Activated CD8-positive, alpha-beta T cell treated with anti-CD3 and anti-CD28 coated beads for 36 hours (primary cell): ENCODE data around the gene PTEN. TPM values are rescaled to one million over a fixed set of nuclear protein-coding genes. Genes with fewer than 3 reads are reported as not detected.
A peak's percentile ranks its signal among the peaks of the same experiment; 100 is the strongest.

Experiments used
- ATAC-seq: fragments of 200-7000 bp; cut with Tn5 transposase; one replicate; pipeline ENCODE4 v1.10.0; 2021; ENCODE audit warnings: mild to moderate bottlenecking, moderate library complexity
- CTCF ChIA-PET: fragments of 350-600 bp; sonication (Branson Sonifier 250); formaldehyde crosslinking; loops from one replicate; lab custom pipeline; 2021; ENCODE audit warnings: antibody characterized with exemption; lab: Charles Lee
- POLR2A ChIA-PET: fragments of 350-600 bp; sonication (Branson Sonifier 250); formaldehyde crosslinking; loops from one replicate; lab custom pipeline; 2021; ENCODE audit warnings: antibody characterized with exemption; lab: Charles Lee
- DNase-seq: peaks from one replicate; pipeline ENCODE4 v3.0.0-alpha.2; 2020
- H3K27ac Mint-ChIP-seq: one replicate; pipeline ENCODE4 v1.8.0; 2021; ENCODE audit warnings: mild to moderate bottlenecking, mixed read lengths
- H3K27me3 Mint-ChIP-seq: one replicate; pipeline ENCODE4 v1.8.0; 2021; ENCODE audit warnings: mixed read lengths
- H3K36me3 Mint-ChIP-seq: one replicate; pipeline ENCODE4 v1.8.0; 2021; ENCODE audit warnings: low read depth, mixed read lengths
- H3K4me1 Mint-ChIP-seq: one replicate; pipeline ENCODE4 v1.8.0; 2021; ENCODE audit warnings: low read depth, mixed read lengths
- H3K4me3 Mint-ChIP-seq: one replicate; pipeline ENCODE4 v1.8.0; 2021; ENCODE audit warnings: mild to moderate bottlenecking, moderate library complexity, mixed read lengths
- H3K9me3 Mint-ChIP-seq: one replicate; pipeline ENCODE4 v1.8.0; 2021; ENCODE audit warnings: mixed read lengths
- intact Hi-C: fragments of 100-400 bp; cut with micrococcal nuclease; formaldehyde crosslinking; loops from one replicate; pipeline ENCODE4 v1.10.0; 2022
- total RNA-seq, 2 experiments: library from RNA; stranded (reverse); gene quantifications; one replicate each; pipeline ENCODE4 v1.2.3, GENCODE V29; 2021
- TF ChIP-seq, protein P1 (sequence below): fragments of 200-600 bp; IDR thresholded peaks from one replicate; pipeline ENCODE4 v1.8.0; 2022; ENCODE audit warnings: antibody characterized with exemption, mild to moderate bottlenecking

Gene PTEN
- total RNA-seq, 2 experiments from 2014 or later, result 48.9 to 51.8 TPM

DNA sequence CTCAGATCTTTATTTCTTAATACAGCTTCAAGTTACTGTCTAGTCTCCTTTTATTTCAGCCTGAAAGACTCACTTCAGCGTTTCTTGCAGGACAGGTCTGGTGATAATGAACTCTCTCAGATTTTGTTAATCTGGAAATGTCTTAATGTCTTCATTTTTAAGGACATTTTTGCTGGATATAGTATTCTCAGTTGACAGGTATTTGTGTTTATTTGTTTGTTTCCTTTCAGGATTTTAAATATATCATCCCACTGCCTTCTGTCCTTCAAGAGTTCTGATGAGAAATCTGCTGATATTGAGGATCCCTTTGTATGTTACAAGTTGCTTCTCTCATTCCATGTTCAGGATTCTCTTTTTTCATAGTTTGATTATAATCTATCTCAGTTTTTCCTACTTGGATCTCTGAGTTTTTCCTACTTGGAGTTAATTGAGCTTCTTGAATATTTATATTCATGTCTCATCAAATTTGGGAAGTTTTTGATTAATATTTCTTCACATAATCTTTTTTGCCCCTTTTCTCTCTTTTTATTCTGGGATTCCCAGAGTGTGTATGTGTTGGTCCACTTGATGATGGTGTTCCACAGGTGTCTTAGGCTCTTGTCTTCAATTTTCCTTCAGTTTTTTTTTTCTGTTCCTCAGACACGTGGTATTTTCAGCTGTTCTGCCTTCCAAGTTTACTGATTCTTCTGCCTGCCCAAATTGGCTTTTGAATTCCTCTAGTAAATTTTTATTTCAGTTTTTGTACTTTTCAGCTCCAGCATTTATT is 49.9 kb downstream of the PTEN start:
- TF ChIP-seq, protein P1, sequence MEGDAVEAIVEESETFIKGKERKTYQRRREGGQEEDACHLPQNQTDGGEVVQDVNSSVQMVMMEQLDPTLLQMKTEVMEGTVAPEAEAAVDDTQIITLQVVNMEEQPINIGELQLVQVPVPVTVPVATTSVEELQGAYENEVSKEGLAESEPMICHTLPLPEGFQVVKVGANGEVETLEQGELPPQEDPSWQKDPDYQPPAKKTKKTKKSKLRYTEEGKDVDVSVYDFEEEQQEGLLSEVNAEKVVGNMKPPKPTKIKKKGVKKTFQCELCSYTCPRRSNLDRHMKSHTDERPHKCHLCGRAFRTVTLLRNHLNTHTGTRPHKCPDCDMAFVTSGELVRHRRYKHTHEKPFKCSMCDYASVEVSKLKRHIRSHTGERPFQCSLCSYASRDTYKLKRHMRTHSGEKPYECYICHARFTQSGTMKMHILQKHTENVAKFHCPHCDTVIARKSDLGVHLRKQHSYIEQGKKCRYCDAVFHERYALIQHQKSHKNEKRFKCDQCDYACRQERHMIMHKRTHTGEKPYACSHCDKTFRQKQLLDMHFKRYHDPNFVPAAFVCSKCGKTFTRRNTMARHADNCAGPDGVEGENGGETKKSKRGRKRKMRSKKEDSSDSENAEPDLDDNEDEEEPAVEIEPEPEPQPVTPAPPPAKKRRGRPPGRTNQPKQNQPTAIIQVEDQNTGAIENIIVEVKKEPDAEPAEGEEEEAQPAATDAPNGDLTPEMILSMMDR, result no peak
- Mint-ChIP-seq H3K27me3 (no peaks in the 10 kb centered on the region), H3K36me3 (peaks cover 73% of the 10 kb centered on the region), H3K9me3 (peaks cover 34% of the 10 kb centered on the region), H3K27ac (no peak overlapping the region), H3K4me1 (peaks cover 31% of the 10 kb centered on the region), H3K4me3 (no peak overlapping the region)
- no peak for ATAC-seq
- DNase-seq, result no peak
- intact Hi-C loops, result no loop called here
- ChIA-PET CTCF (no interaction called here), POLR2A (interaction anchor here (0.8 to 0.9 kb wide), 2 partner anchors 16 to 51 kb away, joined by 3 read pairs; no protein-coding TSS in a partner anchor)

DNA sequence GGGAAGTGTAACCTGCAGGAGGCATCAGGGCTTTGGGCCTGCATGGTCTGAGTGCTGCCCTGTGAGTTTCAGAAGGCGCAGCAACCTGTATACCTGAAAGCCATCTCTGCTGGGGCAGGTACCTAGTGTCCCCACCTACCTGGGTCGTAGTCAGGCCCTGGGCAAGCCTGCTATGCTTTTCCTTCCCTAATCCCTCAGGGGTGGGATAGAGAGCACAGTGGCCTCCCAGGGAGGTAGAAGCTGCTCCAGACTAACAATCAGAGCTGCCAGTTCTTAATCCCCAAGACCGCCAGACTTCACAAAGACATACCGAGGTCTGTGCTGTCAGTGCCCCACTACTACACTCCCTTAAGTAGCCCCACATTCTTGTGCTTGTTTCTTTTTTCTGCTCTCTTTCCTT is 52.0 kb downstream of the PTEN start:
- Mint-ChIP-seq H3K27me3 (no peaks in the 10 kb centered on the region), H3K27ac (no peak overlapping the region), H3K4me1 (peaks cover 41% of the 10 kb centered on the region), H3K36me3 (peaks cover 61% of the 10 kb centered on the region), H3K9me3 (peaks cover 29% of the 10 kb centered on the region), H3K4me3 (no peak overlapping the region)
- CTCF ChIA-PET, result interaction anchor here (1.5 kb wide), 1 partner anchor 10 kb away, joined by 4 read pairs; no protein-coding TSS in a partner anchor
- intact Hi-C loops, result no loop called here
- TF ChIP-seq, protein P1, result no peak
- no peak for DNase-seq
- no peak for ATAC-seq
- POLR2A ChIA-PET, result interaction anchor here (1.0 kb wide), 1 partner anchor 25 kb away, joined by 3 read pairs; no protein-coding TSS in a partner anchor

DNA sequence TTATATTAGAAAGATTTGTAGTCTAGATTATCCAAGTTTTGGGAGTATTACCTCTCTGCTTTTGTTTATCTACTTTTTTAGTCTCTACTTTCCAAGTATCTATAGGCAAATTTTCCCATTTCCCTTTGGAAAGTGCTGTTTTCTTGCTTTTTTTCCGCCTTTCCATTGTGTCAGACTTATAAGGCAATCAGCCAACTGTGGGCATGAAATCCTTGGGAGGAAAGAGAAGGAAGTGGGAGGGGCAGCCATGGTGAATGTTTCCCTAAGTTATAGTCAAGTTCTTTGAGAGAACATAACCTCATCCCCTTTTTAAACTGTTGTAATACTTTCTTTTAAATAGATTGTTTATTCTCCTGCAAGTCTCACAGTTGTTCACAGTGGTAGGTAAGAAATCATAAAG is 52.6 kb downstream of the PTEN start:
- Mint-ChIP-seq H3K36me3 (peaks cover 57% of the 10 kb centered on the region), H3K4me3 (no peak overlapping the region), H3K4me1 (peaks cover 41% of the 10 kb centered on the region), H3K27me3 (no peaks in the 10 kb centered on the region), H3K27ac (no peak overlapping the region), H3K9me3 (peaks cover 26% of the 10 kb centered on the region)
- POLR2A ChIA-PET, result no interaction called here
- intact Hi-C loops, result no loop called here
- ATAC-seq (no peak), DNase-seq (no peak)
- TF ChIP-seq, protein P1, result no peak
- CTCF ChIA-PET, result interaction anchor here (1.5 kb wide), 1 partner anchor 9 kb away, joined by 4 read pairs; no protein-coding TSS in a partner anchor

DNA sequence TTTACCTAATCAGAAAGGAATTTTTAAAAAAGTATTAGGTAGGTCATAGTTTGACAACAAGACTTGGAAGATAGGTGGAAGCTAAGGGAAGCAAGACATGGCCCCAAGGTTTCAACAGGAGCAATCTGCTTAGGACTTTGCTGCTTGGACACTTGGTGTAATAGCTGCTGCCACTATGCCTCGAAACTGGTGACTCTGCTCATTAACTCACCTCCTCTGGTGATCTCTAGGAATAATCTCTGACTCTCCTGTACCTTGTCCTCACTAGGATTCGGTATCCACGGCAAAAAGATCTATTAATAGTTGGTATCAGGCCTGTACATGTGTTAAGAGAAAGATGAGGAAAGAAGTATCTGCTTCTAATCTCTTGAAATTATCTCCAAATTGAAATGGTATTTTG is 53.1 kb downstream of the PTEN start:
- DNase-seq, result no peak
- TF ChIP-seq, protein P1, result no peak
- Mint-ChIP-seq H3K27ac (no peak overlapping the region), H3K36me3 (peaks cover 55% of the 10 kb centered on the region), H3K27me3 (no peaks in the 10 kb centered on the region), H3K9me3 (peaks cover 23% of the 10 kb centered on the region), H3K4me1 (peaks cover 41% of the 10 kb centered on the region), H3K4me3 (no peak overlapping the region)
- intact Hi-C loops, result no loop called here
- ATAC-seq, result no peak
- POLR2A ChIA-PET, result no interaction called here
- CTCF ChIA-PET, result no interaction called here

DNA sequence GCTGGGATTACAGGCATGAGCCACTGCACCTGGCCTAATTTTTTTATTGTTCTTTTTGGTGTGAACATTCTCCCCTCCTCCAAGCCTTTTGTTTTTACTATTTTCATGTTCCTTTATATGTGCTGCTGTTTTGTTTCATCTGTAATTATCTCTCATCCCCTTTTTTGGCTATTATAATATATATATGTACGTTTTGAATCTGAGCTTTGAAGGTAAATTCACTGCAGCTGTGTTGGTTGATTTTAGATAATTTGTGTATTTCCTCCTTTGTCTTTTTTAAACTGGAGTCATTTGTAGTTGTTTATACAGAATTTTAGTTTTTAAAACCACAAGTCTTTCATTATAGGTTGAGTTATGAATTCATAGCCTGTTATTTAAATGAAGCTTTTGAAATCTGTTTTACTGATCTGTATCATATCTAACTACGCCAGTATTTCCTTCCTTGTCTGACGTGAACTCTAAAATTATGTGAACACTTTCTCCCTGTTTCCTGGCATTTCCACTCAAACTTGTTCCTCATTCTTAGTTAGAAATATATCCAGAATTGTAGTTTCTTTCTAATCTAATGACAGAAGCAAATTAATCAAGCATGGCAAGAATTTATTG is 54.9 kb downstream of the PTEN start:
- ATAC-seq (peak; percentile 20), DNase-seq (no peak)
- Mint-ChIP-seq H3K27me3 (no peaks in the 10 kb centered on the region), H3K9me3 (peaks cover 24% of the 10 kb centered on the region), H3K4me3 (peak overlapping the region; percentile 24), H3K36me3 (peaks cover 54% of the 10 kb centered on the region), H3K4me1 (peaks cover 52% of the 10 kb centered on the region), H3K27ac (peak overlapping the region; percentile 55)
- TF ChIP-seq, protein P1, result no peak
- intact Hi-C loops, result no loop called here
- ChIA-PET CTCF (interaction anchor here (0.6 kb wide), 1 partner anchor 10 kb away, joined by 3 read pairs; no protein-coding TSS in a partner anchor), POLR2A (interaction anchor here (0.6 to 1.0 kb wide), 2 partner anchors 24 to 52 kb away, joined by 4 read pairs; no protein-coding TSS in a partner anchor)
